IPS-NIHi11 (cell line): ENCODE data around the gene OR52W1.
"Not testable (repeated sequence)": the region's sequence is repeated elsewhere in the genome, so short reads cannot be mapped to it uniquely, and the experiment has no call there.

Experiments used
- DNase-seq: peaks from one replicate; pipeline ENCODE4 v3.0.0; 2012; ENCODE audit warnings: mixed read lengths, low spot score

Gene OR52W1

GRCh38 chr11:6217722-6218121 lies 18.7 kb downstream of the OR52W1 start:
- no peak for DNase-seq

- no peak for DNase-seq
Measured at GRCh38 chr11:6219359-6219758, 20.3 kb downstream of the OR52W1 start.

- DNase-seq = no peak
Measured at GRCh38 chr11:6223854-6224253, 24.8 kb downstream of the OR52W1 start.

GRCh38 chr11:6224421-6224820 lies 25.4 kb downstream of the OR52W1 start:
- DNase-seq = no peak

GRCh38 chr11:6225024-6225423 lies 26.0 kb downstream of the OR52W1 start:
- DNase-seq = no peak

GRCh38 chr11:6225896-6226295 lies 26.9 kb downstream of the OR52W1 start:
- DNase-seq = no peak

- DNase-seq = no peak
Measured at GRCh38 chr11:6228520-6228919, 29.5 kb downstream of the OR52W1 start.

- DNase-seq = no peak
Measured at GRCh38 chr11:6229911-6230310, 30.9 kb downstream of the OR52W1 start.

GRCh38 chr11:6232899-6233298 lies 33.9 kb downstream of the OR52W1 start:
- DNase-seq = no peak

GRCh38 chr11:6233984-6234386 lies 35.0 kb downstream of the OR52W1 start:
- no peak for DNase-seq

GRCh38 chr11:6234387-6235107 lies 35.5 kb downstream of the OR52W1 start, which contains the start of gene FHIP1B:
Gene FHIP1B (minus strand): TSS chr11:6234636. CDS start chr11:6224516, 10,120 bp downstream.
- DNase-seq = peak; percentile 94

- no peak for DNase-seq
Measured at GRCh38 chr11:6237266-6237665, 38.2 kb downstream of the OR52W1 start.

- DNase-seq = no peak
Measured at GRCh38 chr11:6237761-6238302, 38.8 kb downstream of the OR52W1 start.

- no peak for DNase-seq
Measured at GRCh38 chr11:6238902-6239301, 39.9 kb downstream of the OR52W1 start, which contains the start of gene CNGA4. Gene CNGA4 (plus strand): TSS chr11:6239089. CDS start chr11:6239207, 118 bp downstream.

GRCh38 chr11:6240139-6240538 lies 41.1 kb downstream of the OR52W1 start:
- no peak for DNase-seq

GRCh38 chr11:6240781-6241180 lies 41.8 kb downstream of the OR52W1 start:
- DNase-seq = no peak

- no peak for DNase-seq
Measured at GRCh38 chr11:6241316-6241715, 42.3 kb downstream of the OR52W1 start.

- DNase-seq = no peak
Measured at GRCh38 chr11:6245536-6245935, 46.5 kb downstream of the OR52W1 start.

GRCh38 chr11:6248248-6248647 lies 49.2 kb downstream of the OR52W1 start:
- no peak for DNase-seq

GRCh38 chr11:6248897-6249296 lies 49.9 kb downstream of the OR52W1 start:
- DNase-seq = not testable (repeated sequence)
